ENCODE data around the gene NUMB. TPM values are rescaled to one million over a fixed set of nuclear protein-coding genes. Genes with fewer than 3 reads are reported as not detected.
A peak's percentile ranks its signal among the peaks of the same experiment; 100 is the strongest.

NUMB gene
- total RNA-seq, 1 donor from 2014 or later, result 60.7 TPM

DNA sequence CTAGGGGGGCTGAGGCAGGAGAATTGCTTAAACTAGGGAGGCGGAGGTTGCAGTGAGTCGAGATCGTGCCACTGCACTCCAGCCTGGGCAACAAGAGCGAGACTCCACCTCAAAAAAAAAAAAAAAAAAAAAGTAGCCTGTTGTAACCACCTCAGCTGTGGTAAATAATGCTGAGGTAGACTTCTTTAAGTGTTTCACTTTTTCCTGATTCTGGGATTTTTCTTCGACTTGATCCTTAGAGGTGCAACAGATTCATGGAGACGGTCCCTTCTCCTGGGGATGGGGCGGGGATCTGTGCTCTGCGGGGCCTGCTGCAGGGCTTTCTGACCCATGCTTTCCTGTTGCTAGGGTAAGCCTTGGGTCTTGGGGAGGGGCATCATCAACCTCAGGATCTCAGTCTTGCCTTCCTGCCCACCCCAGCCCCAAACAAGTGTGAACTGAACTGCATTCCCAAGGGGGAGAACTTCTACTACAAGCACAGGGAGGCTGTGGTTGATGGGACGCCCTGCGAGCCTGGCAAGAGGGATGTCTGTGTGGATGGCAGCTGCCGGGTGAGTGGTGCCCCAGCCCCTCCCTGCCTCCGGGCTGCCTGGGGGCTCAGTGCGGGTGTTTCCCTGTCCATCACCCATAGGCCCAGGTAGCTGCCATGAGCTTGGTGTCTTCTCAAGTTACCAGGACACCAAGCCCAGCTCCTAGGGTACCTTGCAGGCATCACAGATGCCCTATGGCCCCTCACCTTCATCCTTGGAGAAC lies 208.6 kb downstream of the NUMB start:
- Mint-ChIP-seq H3K4me1 (ENCODE audit: low read depth) (peaks cover 10% of the 10 kb centered on the region), H3K27ac (ENCODE audit: unreplicated experiment) (no peak overlapping the region), H3K36me3 (ENCODE audit: low read depth) (peaks cover 9% of the 10 kb centered on the region), H3K4me3 (ENCODE audit: unreplicated experiment) (no peak overlapping the region), H3K9me3 (ENCODE audit: low read depth) (no peaks in the 10 kb centered on the region), H3K27me3 (ENCODE audit: low read depth) (no peaks in the 10 kb centered on the region)
- DNase-seq (ENCODE audit: low spot score), result peak; percentile 43
- TF ChIP-seq, protein P1, sequence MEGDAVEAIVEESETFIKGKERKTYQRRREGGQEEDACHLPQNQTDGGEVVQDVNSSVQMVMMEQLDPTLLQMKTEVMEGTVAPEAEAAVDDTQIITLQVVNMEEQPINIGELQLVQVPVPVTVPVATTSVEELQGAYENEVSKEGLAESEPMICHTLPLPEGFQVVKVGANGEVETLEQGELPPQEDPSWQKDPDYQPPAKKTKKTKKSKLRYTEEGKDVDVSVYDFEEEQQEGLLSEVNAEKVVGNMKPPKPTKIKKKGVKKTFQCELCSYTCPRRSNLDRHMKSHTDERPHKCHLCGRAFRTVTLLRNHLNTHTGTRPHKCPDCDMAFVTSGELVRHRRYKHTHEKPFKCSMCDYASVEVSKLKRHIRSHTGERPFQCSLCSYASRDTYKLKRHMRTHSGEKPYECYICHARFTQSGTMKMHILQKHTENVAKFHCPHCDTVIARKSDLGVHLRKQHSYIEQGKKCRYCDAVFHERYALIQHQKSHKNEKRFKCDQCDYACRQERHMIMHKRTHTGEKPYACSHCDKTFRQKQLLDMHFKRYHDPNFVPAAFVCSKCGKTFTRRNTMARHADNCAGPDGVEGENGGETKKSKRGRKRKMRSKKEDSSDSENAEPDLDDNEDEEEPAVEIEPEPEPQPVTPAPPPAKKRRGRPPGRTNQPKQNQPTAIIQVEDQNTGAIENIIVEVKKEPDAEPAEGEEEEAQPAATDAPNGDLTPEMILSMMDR (IDR thresholded peaks at IDR 0.05), result no peak

DNA sequence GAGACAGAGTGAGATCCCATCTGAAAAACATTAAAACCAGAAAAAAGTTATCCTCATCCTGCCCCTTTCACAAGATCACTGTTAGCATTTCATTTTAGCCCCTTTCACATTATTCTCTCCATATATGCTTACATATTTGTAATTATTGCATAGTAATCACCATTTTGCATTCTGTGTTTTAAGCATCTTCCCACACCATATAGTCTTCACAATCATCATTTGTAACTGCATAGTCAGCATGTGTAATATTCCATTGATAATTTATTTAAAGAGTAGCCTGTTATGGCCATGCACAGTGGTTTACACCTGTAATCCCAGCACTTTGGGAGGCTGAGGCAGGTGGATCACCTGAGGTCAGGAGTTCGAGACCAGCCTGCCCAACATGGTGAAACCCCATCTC lies 209.2 kb downstream of the NUMB start:
- no peaks in the 10 kb centered on the region for H3K9me3 Mint-ChIP-seq (ENCODE audit: low read depth)
- TF ChIP-seq, protein P1 (IDR thresholded peaks at IDR 0.05), result no peak
- peaks cover 10% of the 10 kb centered on the region for H3K4me1 Mint-ChIP-seq (ENCODE audit: low read depth)
- peaks cover 9% of the 10 kb centered on the region for H3K36me3 Mint-ChIP-seq (ENCODE audit: low read depth)
- no peak overlapping the region for H3K4me3 Mint-ChIP-seq (ENCODE audit: unreplicated experiment)
- H3K27ac Mint-ChIP-seq (ENCODE audit: unreplicated experiment), result no peak overlapping the region
- H3K27me3 Mint-ChIP-seq (ENCODE audit: low read depth), result no peaks in the 10 kb centered on the region
- DNase-seq (ENCODE audit: low spot score), result no peak

DNA sequence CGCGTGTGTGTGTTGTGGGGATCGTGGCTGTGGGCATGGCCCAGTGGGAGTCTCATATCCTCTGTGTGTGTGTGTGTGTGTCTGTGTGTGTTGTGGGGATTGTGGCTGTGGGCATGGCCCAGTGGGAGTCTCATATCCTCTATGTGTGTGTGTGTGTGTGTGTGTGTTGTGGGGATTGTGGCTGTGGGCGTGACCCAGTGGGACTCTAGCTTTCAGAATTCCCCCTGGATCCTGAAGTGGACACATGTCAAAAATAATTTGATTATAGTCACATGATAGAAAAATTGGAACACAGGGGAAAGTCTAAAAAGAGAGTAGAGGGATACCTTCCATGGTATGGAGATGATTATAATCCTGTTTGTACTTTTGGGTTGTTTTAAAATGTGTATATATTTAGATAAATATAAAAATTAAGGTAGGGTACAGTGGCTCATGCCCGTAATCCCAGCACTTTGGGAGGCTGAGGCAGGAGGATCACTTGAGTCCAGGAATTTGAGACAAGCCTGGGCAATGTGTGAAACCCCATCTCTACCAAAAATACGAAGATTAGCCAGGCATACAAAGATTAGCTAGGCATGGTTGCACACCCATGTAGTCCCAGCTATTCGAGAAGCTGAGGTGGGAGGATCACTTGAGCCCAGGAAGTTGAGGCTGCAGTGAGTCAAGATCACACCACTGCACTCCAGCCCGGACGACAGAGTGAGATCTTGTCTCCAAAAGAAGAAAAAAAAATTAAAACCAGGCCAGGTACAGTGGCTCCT lies 210.1 kb downstream of the NUMB start:
- Mint-ChIP-seq H3K9me3 (ENCODE audit: low read depth) (no peaks in the 10 kb centered on the region), H3K27me3 (ENCODE audit: low read depth) (no peaks in the 10 kb centered on the region), H3K36me3 (ENCODE audit: low read depth) (peaks cover 9% of the 10 kb centered on the region), H3K27ac (ENCODE audit: unreplicated experiment) (no peak overlapping the region), H3K4me1 (ENCODE audit: low read depth) (peaks cover 10% of the 10 kb centered on the region), H3K4me3 (ENCODE audit: unreplicated experiment) (no peak overlapping the region)
- DNase-seq (ENCODE audit: low spot score), result no peak
- TF ChIP-seq, protein P1 (IDR thresholded peaks at IDR 0.05), result no peak

- peaks cover 9% of the 10 kb centered on the region for H3K36me3 Mint-ChIP-seq (ENCODE audit: low read depth)
- DNase-seq (ENCODE audit: low spot score), result no peak
- H3K27me3 Mint-ChIP-seq (ENCODE audit: low read depth), result no peaks in the 10 kb centered on the region
- H3K27ac Mint-ChIP-seq (ENCODE audit: unreplicated experiment), result peak overlapping the region; percentile 22
- TF ChIP-seq, protein P1 (IDR thresholded peaks at IDR 0.05), result no peak
- no peaks in the 10 kb centered on the region for H3K9me3 Mint-ChIP-seq (ENCODE audit: low read depth)
- peaks cover 21% of the 10 kb centered on the region for H3K4me1 Mint-ChIP-seq (ENCODE audit: low read depth)
- H3K4me3 Mint-ChIP-seq (ENCODE audit: unreplicated experiment), result no peak overlapping the region
Measured at GRCh38 chr14:73246387-73247150, 211.8 kb downstream of the NUMB start.

Measured in chondrocyte (in vitro differentiated cells).